GM19193 (cell line): ENCODE data around the gene SMIM5.
A peak's percentile ranks its signal among the peaks of the same experiment; 100 is the strongest.

Experiments
- POLR2A ChIP-seq: IDR thresholded peaks from 4 replicates; pipeline ENCODE4 v1.6.1; 2011; ENCODE audit not compliant: insufficient read depth, insufficient read length; ENCODE audit errors: extremely low read depth

Gene SMIM5

DNA sequence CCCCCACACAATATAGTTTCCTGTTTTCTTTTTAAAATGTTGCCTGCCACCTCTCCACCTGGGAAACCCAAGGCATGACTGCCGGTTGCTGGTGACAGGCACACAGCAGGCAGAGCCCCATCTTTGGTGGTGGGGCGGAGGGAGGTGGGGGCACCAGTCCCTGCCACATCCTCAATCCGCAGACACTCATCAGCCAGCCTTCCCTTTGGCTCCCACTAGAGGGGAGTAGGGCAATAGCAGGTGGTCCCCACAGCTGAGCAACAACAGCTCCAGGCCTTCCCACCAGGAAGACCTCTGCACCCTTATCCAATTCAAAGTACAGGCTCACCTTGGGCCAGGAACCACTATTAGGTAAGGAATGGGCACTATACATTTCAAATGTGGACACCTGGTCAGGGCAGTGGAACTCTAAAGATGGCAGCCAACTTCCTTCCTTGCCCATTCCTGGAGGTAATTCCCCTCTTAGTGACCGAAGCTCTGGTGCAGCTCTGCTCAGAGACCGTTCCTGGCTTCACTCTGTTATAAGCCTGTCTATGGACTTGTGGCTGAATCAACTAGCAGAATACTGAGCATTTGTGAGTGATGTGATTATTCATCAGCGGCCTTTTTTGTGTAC lies 19.8 kb downstream of the SMIM5 start:
- TF ChIP-seq POLR2A: no peak

DNA sequence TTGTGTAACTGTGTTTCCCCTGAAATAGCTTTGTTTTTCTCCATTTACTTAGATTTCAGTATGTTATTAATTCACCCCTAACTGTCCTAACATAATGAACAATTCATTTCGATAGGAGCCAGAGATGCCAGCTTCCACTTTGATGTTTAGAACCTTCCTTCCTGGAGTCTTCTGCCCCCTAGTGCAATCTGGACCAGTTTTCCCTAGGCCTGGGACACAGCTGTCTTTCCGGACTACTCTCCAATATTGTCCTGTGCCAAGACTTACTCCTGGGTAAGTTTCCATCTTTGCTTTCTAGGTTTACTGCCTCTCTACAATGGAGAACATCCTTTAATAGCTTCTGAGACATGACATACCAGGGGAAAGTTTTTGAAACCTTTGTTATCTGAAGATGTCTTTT lies 20.9 kb downstream of the SMIM5 start:
- TF ChIP-seq POLR2A: no peak

DNA sequence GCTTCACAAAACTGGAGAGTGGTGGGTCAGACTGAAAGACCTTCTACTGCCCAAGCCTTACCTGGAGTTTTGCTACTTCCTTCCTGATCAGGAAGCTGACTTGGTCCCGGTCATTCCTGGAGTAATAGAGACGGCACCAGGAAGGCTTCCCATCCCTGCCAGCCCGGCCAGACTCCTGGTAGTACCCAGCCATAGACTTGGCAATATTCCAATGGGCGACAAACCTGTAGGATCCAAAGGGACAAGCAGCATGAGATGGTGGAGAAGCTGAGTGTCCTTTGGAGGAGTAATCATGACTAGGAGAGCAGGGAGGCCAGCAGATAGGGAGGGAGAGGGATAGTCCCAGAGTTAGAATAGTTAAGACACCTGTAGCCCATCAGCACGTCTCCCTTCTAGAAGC lies 25.0 kb downstream of the SMIM5 start:
- no peak for TF ChIP-seq POLR2A

DNA sequence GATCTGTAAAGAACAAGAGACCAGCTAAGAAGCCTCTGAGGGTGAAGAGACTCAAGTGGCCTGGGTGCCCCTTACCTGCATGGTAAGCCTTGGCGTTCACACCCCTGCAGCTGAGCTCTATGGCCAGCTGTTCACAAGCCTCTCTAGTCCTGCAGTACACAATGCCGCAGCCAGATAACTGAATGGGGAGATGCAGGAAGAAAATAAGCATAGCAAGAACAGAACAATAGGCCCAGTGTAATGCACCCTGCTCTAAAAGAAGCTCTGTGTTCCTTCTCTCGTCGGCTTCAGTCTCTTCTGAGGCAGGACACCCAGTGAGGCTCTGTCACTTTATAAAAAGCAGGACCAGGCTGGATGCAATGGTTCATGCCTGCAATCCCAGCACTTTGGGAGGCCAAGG lies 28.3 kb downstream of the SMIM5 start:
- TF ChIP-seq POLR2A: no peak

DNA sequence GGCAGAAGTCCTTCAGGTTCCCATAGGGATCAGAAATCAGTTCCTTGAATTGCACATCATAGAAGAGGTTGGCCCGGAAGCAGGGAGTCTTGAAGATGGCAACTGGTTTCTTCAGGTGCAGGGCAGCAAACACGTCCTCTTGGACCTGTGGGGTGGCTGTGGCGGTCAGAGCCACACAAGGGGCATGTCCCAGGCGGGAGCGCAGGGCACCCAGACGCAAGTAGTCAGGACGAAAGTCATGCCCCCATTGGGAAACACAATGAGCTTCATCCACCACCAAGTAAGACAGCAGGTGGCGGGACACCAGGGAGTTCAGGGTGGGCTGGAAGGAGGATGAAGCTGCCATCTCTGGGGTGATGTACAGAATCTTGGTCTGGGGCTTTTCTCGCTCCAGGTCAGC lies 29.3 kb downstream of the SMIM5 start:
- TF ChIP-seq POLR2A: no peak

DNA sequence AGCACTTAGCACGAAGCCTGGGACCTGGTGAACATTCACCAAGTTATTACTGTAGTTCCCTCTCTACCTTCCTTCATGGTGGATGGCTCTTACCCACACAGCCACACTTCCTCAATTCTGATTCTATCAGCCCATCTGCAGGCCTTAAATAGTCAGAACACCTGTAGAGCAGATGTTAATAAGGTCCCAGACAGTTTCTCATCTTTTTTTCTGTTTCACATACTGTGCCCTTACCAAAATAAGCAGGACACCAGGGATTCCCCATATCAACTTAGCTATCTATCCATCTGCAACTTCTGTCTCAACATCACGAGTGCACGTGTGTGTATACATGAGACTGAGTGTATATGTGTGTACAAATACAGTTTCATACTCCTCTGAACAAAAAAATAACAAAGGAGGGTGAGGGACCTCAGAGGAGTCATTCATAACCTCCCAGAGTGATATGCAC lies 30.9 kb downstream of the SMIM5 start:
- TF ChIP-seq POLR2A: no peak

DNA sequence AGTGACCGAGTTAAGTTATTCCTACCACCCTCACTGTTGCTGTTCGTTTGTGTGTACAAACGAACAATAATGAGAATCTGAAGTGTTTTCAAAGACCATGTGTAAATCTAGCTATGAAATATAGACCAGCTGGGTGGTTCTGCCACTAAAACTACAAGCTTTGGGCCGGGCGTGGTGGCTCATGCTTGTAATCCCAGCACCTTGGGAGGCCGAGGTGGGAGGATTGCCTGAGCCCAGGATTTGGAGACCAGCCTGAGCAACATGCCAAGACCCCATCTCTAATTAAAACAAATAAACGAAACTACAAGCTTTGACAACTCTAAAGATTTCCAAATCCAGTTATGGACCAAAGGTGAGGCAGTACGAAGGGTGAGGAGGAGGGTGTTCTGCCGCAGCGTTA lies 32.7 kb downstream of the SMIM5 start:
- no peak for TF ChIP-seq POLR2A

DNA sequence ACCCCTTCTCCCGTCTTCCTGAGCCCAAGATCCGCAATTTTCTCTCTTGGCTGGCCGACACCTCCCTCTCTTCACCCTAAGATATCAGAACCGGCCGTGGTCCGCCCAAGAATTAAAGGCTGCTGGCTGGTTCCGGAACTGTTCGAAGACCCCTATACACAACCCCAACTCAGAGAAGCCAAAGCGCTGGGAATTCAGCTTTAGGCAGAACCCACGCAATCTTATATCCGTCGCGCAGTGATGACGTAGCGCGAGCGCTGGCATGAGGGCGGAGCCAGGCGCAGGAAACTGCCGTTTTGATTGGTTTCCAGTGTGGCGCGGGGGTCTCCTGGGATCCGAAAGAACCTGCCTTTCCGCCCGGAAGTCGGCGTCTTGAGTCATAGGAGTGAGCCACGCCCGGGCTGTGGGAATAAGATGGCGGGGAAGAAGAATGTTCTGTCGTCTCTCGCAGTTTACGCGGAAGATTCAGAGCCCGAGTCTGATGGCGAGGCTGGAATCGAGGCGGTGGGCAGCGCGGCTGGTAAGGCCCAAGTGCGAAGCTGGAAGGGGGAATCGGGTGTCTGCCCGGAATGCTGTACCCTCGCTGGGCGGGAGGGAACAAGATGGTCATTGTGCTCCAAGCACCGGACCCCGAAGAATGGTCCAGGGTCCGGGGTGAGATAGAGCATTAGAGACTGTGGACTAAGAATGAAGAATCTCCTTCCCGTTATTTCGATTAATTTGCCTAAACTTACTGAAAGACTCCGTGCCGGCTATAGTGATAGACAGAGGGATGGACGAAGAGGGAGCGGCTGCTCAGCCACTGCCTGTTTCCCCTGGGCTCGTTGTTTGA lies 33.9 kb downstream of the SMIM5 start, which contains the start of the genes RECQL5 and SAP30BP:
TSS of gene RECQL5 (minus strand) at position 196 of the 832 bp plus-strand sequence. CDS start 597 bp downstream, outside the sequence.
TSS of gene SAP30BP (plus strand) at position 380 of the 832 bp plus-strand sequence. CDS start at position 415, 35 bp downstream.
- peak; percentile 73 for TF ChIP-seq POLR2A

DNA sequence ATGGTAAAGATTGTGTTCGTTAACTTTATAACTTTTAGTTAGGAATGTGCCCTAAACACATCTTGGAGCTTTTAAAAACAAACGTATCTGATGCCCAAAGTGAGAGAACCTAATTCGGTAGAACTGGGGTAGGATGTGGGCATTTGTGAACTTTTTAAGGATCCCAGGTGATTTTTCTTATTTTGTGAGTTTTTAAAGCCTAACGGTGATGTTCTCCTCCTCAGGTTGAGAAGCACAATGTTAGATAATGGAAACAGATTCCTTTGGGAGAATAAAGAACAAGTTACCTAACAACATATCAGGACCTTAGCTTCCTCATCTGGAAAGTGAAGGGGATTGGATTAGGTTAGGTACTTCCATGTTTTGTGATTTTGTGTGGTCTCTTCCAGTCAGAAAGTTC lies 34.6 kb downstream of the SMIM5 start:
- no peak for TF ChIP-seq POLR2A

DNA sequence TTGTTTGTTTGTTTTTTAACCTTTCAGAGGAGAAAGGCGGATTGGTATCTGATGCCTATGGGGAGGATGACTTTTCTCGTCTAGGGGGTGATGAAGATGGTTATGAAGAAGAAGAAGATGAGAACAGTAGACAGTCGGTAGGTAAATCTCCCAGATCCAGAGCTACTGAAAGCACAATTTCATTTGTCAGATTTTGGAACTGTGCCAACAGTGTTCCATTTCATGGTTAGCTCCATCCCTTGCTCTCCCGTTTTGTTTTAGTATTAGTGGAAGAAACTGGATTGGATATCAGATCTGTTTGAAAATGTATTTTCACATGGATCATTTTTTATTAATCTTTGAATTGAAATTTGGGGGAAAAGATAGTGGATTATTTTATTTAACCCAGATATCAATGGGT lies 35.3 kb downstream of the SMIM5 start:
- no peak for TF ChIP-seq POLR2A

DNA sequence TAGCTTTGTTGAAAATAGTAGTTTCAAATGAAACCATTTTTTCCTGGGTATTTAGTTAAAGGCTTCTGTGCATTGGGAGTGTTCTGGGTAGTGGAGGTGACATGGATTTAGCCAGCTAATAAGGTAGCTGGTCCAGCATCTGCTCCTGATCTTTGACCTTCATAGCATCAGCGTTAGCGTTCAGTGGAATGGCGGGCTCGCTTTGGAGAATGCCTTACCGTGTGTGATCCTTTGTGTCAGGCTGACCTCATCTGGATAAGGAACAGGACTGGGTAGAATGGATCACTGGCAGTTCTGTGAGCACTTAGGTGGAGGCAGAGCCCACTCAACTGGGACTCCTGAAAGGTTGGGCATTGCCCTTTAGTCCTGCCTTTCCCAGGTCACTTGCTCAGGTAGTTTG lies 37.6 kb downstream of the SMIM5 start:
- TF ChIP-seq POLR2A: no peak

DNA sequence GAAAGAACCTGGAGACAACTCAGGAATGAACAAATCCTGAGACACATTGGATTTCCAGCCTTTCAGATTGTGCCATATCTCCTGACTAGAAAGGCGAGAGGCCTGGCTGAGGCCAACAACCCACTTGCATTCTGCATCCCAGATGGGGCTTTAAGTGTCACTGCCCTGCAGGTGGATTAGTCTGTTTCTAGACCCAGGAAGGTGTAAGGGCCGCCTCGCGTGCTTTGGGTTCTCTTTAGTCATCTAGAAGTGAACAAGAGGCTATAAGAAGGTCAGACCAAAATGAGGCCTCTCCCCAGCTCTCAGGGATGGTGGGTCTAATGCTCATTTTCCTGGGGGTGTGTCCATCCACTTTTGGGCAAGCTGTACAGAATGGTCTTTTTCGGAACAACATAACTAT lies 38.8 kb downstream of the SMIM5 start:
- TF ChIP-seq POLR2A: no peak

DNA sequence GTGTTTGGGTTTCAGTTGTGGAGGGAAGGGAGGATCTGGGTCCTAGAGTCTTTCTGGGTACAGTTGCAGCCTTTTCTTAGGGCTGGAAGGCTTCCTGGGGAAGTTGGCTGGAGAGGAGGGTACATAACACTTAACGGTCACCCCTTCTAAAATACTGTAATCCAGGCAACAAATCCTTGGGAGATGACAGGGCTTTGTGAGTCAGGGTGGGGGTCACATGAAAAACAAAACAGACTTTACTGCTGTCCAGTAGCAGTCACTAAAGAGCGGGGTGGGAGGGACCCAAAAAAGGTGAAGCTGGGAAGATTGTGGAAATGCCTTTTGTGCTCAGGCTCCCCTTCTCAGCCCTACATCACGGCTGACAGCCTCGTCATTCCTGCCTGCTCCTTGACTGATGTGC lies 40.3 kb downstream of the SMIM5 start:
- TF ChIP-seq POLR2A: no peak

DNA sequence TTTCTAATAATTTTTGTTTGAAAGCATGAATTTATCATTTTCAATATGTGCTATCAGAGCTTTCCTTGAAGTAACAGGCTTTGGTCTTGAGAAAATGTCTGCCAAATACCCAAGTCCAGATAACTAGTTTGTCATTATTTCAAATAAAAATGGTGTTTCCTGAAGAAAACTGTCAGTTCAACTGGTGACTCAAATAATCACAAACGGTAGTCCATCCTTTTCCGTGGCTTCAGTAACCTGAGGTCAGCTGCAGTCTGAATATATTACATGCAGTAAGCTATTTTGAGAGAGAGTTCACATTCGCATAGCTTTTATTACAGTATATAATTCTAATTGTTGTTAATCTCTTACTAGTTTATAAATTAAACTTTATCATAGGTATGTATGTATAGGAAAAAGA lies 43.2 kb downstream of the SMIM5 start:
- TF ChIP-seq POLR2A: no peak

DNA sequence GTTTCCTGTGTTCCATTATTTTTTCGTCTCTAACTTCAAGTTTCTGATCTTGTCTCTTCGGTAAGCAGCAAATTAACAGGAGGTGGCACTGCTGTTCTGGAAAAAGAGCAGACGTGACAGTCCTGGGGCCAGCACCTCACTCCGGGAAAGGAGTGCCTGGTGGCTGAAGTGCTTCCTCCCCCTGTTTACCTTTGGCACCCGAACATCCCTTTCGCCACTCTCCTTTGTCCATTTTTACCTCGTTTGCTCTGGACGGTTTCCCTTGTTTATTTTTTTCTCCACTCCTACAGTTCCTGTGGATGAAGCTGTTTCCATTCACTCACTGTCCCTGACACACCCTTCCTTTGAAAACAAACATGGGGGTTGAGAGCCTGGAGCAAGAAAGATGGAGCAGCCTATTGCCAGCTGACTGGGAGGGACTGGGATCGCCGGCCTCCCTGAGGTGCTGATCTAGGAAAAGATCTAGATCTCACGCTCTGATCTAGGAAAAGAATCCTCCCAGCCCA lies 46.5 kb downstream of the SMIM5 start:
- TF ChIP-seq POLR2A: no peak

DNA sequence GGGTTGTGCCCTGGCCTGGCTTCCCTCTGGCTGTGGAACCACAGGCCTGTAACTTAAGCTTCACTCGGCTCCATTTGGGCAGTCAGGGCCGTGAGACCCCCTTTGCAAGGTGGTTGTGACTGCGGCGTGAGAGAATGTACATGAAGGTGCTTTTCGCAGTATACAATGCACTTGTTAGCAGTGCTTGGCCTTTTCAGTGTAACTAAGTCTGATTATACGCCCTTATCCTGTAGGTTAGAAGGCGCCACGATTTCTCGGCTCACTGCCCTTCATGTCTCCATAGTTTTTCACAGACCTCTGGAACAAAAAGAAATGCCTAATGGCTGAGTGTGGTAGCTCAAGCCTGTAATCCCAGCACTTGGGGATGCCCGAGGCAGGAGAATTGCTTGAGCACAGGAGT lies 47.2 kb downstream of the SMIM5 start:
- TF ChIP-seq POLR2A: no peak
